GM19193 (cell line): Measurements from ENCODE around the gene NMU.

Source experiments
- POLR2A ChIP-seq: IDR thresholded peaks from 4 replicates; pipeline ENCODE4 v1.6.1; 2011; ENCODE audit not compliant: insufficient read depth, insufficient read length; ENCODE audit errors: extremely low read depth

Gene NMU

DNA sequence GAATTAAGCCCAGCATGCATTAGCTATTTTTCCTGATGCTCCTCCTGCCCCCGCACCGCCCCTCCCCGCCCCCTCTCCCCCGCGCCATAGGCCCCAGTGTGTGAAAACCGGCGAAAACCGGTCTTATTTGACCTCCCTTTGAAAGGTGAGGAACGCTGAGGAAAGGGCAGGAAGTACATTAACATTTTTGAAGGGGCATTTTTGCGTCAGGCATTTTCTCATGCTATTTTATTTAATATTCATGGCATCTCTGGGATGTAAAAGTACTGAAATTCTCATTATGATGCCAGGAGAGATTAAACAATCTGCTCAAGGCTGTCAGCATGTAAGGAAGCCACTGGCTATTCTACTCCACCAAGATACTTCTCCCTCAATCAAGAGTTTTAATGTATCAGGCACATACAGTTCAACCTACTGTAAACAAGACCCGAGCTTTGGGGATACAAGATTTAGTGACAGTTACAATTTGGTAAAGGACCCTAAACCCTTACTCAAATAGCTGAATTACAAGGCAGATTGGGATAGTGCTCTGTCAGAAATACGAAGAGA lies 1.2 kb upstream of the NMU start:
- TF ChIP-seq POLR2A: no peak

DNA sequence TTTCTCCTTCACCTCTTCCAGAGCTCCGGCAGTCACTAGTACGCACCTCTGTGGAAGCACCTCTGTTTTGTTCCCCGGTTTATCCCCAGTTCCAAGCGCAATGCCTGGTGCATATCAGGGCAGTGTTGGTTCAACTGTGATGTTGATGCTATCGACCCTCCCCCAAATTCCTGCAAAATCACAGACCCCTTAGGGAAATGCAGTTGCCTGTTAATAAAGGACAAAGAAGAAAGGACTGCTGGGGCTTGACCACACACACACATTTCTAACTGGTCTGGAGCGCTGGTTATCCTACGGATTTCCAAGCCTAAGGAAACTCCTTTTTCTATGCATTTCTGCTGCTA lies 530 bp upstream of the NMU start:
- TF ChIP-seq POLR2A: no peak

DNA sequence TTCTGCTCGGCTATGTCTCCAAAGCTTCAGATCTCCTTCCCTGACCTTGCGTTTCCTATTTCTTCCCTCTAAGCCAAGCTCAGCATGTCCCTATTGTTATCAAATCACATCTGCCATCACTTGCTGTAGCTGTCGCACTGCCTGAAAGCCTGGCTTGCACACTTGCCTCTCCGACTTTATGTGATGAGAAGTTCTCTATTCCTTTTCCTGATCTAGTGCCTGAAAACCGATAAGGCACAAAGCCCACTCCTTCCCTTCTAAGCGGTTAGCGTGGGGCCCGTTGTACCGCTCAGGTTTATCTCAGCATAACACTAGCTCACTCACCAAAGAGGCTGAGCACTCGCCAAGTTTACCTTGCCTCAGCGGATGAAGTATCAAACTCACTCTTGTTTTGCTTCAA lies 816 bp downstream of the NMU start:
- no peak for TF ChIP-seq POLR2A

DNA sequence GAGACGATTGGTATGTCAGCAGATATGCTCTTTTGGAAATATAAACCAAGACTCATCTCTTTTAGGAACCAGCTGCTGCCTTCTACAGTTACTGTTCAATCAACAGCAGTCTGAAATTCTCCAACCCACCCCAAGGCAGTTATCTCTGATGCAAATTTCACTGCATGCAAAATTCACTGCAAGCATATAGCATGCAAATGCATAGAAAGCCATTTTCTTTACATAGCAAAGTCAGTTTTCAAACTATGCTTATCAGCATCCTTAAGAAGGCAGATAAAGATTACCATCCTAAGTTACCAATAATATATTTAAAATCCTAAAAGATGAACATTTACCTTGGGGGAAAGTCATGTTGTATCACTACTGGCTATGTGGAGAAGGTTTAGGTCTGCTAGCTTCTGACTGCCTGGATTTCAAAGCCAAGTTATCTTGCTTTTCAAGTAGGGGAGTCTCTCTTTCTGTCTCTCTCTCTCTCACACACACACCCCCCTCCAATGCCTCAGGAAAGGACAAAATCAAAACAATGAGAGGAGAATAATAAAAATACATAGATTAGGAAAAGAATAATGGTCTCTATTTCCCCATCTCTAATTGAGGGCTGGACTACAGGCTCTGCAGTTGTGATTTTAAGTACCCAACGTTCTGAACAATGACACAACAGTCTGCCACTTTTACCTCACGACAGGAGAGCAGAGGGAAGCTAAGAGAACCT lies 1.5 kb downstream of the NMU start:
- no peak for TF ChIP-seq POLR2A

DNA sequence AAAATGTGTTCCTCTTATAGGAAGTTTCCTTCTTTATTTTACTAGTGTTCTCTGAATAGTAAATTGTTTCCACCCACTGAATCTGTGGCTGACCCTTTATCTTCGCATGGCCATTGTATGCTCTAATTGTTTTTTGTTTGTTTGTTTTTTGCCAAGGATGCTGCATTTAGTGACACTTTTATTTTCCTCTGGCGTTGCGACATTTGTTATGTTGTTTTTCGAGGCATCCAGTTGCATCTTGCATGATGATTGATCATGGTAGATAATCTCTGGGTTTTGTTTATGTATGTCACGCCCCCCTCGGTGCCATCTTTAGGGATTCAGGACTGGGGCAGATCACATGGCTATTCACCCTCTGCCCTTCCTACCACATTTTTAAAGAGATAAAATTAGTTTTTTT lies 2.2 kb downstream of the NMU start:
- TF ChIP-seq POLR2A: no peak

DNA sequence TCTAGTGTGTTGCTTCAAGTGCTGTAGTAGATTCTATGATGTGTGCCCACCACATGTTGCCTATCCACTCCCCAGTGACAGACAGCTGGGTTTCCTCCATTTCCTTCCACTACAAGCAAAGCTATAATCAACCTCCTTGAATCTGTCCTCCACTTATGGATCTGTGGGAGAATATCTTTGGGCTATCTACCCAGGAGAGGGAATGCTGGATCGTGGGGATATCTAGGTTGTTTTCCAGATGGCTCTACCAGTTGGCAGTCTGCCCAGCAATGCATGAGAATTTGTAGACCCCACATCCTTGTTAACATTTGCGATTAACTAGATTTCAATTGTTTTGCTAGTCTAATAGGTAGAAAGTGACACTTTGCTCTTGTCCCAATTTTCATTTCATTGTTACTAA lies 10.3 kb downstream of the NMU start:
- no peak for TF ChIP-seq POLR2A

DNA sequence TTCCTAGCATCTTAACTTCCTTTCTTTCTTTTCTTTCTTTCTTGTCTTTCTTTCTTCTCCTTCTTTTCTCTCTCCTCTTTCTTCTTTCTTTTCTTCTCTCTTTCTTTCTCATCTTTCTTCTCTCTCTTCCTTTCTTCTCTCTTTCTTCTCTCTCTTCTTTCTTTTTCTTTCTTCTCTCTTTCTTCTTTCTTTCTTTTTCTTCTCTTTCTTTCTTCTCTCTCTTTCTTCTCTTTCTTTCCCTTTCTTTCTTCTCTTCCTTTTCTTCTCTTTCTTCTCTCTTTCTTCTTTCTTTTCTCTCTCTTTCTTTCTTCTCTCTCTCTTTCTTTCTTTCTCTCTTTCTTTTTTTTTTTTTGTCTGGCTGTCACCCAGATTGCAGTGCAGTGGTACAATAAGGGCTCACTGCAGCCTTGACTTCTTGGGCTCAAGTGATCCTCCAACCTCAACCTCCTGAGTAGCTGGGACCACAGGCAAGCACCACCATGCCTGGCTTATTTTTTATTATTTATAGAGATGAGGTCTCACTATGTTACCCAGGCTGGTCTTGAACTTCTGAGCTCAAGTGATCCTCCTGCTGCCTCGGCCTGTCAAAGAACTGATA lies 17.5 kb downstream of the NMU start:
- TF ChIP-seq POLR2A: no peak

DNA sequence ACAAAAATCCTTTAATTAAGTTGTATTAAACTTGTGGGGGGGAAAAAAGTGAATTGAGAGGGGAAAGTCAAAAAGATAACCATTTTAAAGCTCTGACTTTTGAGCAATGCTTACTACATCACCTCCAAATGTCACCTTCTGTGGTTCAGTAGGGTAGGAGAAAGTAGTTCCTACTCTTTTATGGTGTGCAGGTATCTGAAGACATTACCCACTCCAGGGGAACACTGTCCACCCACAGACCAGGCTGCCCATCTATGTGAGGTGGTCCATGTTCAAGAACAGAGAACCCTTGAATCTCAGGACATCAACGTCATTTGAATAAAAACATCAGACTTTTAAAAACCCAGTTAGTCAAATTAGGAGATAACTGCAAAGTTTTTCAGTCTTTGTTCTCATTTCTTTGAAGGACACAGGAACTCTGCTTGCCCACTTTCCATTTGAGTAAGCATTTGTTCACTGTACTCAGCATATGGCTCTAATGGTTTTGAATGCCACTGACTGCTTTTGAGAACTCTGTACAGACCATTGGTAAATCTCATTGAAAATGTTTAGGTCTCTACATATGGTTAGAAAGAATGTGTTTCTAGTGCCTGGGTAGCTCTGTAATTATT lies 18.4 kb downstream of the NMU start:
- no peak for TF ChIP-seq POLR2A

DNA sequence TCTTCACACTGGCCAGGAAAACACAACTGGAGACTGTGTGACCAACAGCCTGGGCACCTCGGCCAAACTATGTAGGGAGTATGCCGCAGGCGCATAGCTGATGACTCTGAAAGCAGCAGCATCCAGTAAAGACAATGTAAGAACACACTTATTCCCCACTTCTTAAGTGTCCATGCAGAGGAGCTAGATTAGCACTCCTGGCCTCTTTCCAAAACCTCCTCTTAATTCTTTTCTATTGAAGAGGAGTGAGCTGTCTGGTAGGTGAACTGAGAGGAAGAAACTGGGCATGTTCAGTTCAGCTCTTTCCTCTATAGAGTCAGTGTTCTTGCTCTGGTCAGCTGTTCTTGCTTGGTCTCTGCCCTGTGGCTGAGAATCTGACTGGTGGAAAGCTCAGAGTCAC lies 21.1 kb downstream of the NMU start:
- no peak for TF ChIP-seq POLR2A

DNA sequence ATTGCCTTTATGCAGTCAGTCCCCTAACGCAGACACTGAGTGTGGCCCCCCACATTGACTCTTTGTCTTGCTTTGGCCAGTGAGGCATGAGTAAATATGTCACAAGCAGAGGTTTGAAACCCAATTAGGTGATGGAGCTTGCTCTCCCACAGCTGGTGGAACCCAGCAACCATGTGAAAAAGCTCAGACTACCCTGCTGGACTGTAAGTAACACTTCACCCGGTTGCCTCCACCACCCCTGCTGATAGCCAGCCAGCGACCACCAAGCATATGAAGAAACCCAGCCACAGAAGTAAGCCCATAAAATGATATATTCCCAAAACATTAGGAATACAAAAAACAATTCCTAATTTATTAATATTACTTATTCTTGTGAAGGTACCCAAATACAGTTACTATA lies 22.5 kb downstream of the NMU start:
- TF ChIP-seq POLR2A: no peak

DNA sequence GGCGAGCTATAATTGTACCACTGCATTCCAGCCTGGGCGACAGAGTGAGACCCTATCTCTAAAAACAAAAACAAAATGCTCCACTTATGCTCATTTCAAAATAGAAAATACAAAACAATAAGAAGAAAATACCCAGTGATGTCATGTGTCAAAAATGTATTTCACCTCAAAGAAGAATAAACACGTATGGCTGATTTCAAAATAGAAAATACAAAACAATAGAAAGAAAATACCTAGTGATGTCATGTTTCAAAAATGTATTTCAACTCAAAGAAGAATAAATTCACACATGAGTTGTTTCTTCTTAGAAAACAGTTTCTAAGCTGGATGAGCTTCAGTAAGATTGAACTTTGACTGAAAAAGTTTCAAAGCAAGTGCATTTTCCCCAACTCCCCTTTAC lies 23.8 kb downstream of the NMU start:
- no peak for TF ChIP-seq POLR2A

DNA sequence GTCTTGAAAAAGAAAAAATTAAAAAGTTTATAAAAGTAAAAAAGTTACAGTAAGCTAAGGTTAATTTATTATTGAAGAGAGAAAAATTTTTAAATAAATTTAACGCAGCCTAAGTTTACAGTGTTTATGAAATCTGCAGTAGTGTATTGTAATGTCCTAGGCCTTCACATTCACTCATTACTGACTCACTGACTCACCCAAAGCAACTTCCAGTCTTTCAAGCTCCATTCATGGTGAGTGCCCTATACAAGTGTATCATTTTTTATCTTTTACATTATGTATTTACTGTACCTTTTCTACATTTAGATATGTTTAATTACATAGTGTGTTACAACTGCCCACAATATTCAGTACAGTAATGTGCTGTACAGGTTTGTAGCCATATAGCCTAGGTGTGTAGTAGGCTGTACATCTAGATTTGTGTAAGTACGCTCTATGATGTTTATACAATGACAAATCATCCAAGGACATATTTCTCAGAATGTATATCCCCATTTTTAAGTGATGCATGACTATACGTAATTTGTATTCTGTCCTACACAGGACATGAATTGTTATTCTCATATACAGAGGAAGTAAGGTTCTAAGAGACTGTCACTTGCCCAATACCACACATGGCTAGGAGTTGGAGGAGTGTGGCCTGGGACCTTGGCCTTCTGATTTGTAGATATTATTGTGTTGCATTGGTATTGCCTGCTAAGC lies 24.6 kb downstream of the NMU start:
- TF ChIP-seq POLR2A: no peak

DNA sequence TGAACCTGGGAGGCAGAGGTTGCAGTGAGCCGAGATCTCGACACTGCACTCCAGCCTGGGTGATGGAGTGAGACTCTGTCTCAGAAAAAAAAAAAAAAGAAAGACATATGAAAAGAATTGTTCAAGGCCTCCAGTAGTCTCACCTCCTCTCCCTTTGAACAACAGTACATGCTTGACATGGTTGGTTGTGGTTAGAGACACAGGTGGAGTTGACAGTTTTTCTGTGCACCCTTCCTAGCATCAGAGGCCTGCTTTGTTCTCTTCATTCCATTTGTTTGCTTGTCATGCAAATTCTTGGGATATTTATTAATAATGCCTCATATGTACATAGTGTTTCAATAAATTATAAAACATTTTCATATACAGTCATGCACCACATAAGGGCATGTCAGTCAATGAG lies 25.7 kb downstream of the NMU start:
- TF ChIP-seq POLR2A: no peak

DNA sequence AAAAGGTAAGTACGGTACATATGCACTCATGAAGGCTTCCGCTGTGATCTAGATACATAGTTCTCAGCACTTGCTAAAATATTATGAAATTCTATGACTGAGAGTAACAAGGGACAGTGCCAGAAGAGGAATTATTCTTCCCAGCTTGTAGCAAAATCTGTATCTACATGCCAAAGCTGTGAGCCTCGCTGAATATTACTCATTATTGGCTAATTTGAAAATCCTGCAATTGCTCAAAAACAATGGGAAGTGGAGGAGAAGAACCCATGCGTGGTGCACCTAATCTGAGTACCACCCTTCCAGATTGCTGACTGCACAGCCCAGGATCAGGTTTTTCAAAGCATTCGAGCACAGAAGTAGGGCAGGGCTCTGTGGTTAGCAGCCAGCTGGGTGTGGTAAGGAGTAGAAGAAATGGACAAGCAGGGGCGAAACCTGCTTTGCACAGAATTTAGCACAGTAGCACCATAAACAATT lies 26.7 kb downstream of the NMU start:
- no peak for TF ChIP-seq POLR2A

DNA sequence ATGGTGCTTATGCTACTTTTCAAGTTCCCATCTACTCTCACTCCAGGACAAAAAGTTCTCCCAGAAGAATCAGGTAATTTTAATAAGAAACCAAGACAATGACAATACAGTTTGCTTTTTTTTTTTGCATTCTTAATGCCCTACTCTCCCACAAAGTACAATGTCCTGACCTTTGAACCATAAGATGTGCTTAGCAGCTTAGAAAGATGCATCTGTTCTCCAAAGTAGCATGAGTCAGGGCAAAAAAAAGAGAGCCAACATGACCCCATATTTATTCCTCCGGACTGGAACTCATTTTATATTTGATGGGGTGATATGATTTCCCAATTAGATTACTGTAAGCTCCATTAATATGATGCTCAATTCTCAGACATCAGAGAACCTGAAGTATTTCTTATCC lies 27.5 kb downstream of the NMU start:
- no peak for TF ChIP-seq POLR2A

DNA sequence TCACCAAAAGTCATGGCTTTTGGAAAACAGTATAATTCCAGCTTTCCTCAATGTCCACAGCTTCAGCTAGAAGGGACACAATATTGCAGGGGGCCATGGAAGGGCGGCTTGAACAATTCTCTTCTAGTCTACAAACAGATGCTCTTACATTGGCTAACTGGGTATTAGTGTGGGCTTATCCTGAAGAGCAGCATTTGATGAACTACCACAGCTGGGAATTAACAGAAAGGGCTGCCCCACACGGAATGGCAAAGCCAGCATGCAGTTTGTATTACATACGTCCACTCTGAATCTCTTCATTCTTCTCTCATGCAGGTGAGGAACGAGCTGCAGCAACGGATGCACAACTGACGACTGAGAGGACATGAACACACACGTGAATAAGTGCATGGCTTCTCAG lies 31.1 kb downstream of the NMU start:
- TF ChIP-seq POLR2A: no peak

DNA sequence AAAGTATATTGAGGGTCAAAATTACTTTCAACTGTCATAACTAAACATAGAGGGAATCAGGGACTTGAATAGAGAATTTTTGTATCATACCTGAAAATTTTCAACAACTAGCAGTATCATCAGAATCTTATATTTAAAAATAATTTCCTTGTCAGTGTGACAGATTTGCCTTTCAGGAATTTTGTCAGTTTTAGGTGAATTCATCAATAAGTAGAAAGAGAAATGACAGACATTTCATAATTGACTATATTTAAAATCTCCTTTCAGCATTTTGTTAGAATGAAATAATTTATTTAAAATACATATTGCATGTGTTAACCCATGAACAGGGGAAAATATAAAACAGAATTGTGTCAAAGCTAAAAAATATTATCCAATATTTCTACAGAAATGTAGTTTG lies 35.5 kb downstream of the NMU start:
- no peak for TF ChIP-seq POLR2A

DNA sequence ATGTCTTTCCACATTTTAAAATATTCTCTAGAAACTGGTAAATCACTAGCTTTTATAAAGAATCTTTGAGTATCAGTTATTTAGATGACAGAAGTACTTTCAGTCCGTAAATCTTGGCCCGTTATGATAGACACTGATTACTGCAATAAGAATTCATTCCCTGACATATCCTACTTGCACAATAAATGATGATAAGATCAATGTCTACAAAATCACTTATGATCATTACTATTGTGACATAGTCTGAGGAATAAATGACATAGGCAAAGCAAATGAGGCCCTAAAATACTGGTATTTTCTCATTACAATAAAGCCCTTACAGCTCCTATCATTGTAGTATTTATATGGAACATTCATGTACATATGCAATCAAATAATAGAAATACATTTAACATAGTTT lies 37.5 kb downstream of the NMU start:
- no peak for TF ChIP-seq POLR2A
